IMR-90 (cell line): Measurements from ENCODE around the gene DDX10.

Experiments used
- TF ChIP-seq, protein P1 (sequence below): fragments of 150-350 bp; IDR thresholded peaks from 2 replicates; pipeline ENCODE4 v1.6.1; 2016; ENCODE audit warnings: low read depth, mild to moderate bottlenecking, low read length, moderate library complexity, borderline replicate concordance
- TF ChIP-seq, protein P2 (sequence below): conservative IDR thresholded peaks from 2 replicates; pipeline ENCODE4 v1.5.1; 2012; ENCODE audit warnings: mild to moderate bottlenecking, low read depth, low read length, improper control_type of control experiment

DNA sequence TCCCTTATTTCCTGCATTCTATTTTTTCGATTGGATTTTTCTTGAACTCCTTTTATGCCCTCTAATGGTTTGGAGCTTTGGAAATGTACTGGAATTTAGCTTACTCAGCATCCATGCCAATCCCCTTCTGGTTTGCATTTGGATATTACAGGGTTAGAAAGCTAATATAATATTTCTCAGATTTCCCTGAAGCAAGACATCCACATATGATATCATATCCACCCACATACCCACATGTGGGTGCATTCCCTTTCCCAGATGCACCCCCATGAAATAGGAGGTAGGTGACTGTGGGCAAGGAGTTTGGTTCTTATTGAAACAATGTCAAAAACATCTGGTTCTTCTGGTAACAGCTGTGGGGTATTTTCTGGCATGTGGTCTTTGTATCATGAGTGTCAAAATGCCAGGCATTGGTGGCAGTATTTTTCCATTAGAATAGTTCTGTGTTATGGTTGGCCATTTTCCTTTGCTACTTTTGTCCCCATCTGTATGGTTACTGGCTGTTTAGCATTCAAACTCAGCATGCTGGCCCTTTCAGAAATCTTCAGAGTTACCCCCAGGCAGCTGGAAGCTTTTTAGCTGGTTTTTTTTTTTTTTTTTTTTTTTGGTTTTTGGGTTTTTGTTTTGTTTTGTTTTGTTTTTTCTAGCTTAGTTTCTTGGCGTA, 32.7 kb upstream of the DDX10 start:
- TF ChIP-seq, protein P1, sequence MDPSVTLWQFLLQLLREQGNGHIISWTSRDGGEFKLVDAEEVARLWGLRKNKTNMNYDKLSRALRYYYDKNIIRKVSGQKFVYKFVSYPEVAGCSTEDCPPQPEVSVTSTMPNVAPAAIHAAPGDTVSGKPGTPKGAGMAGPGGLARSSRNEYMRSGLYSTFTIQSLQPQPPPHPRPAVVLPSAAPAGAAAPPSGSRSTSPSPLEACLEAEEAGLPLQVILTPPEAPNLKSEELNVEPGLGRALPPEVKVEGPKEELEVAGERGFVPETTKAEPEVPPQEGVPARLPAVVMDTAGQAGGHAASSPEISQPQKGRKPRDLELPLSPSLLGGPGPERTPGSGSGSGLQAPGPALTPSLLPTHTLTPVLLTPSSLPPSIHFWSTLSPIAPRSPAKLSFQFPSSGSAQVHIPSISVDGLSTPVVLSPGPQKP = no peak
- TF ChIP-seq, protein P2, sequence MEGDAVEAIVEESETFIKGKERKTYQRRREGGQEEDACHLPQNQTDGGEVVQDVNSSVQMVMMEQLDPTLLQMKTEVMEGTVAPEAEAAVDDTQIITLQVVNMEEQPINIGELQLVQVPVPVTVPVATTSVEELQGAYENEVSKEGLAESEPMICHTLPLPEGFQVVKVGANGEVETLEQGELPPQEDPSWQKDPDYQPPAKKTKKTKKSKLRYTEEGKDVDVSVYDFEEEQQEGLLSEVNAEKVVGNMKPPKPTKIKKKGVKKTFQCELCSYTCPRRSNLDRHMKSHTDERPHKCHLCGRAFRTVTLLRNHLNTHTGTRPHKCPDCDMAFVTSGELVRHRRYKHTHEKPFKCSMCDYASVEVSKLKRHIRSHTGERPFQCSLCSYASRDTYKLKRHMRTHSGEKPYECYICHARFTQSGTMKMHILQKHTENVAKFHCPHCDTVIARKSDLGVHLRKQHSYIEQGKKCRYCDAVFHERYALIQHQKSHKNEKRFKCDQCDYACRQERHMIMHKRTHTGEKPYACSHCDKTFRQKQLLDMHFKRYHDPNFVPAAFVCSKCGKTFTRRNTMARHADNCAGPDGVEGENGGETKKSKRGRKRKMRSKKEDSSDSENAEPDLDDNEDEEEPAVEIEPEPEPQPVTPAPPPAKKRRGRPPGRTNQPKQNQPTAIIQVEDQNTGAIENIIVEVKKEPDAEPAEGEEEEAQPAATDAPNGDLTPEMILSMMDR = no peak
